SK-N-SH treated with all-trans-retinoic acid at 6 μM for 48 hours (cell line): ENCODE data around the gene MEP1A.

Source experiments
- ATAC-seq: fragments of 200-7000 bp; cut with Tn5 transposase; 3 replicates; pipeline ENCODE4 v1.9.1; 2020; ENCODE audit warnings: mild to moderate bottlenecking, moderate library complexity
- BACH2 ChIP-seq: fragments of 250-450 bp; sonication (Bioruptor Pico); IDR thresholded peaks from 2 replicates; pipeline ENCODE4 v1.9.0; 2021; ENCODE audit warnings: mild to moderate bottlenecking, borderline replicate concordance
- CREB5 ChIP-seq: fragments of 250-450 bp; sonication (Bioruptor Pico); IDR thresholded peaks from 2 replicates; pipeline ENCODE4 v1.5.1; 2020; ENCODE audit warnings: low read depth, mild to moderate bottlenecking, moderate library complexity
- CSDC2 ChIP-seq: fragments of 250-450 bp; sonication (Bioruptor Pico); IDR thresholded peaks from 2 replicates; pipeline ENCODE4 v1.5.0; 2020; ENCODE audit warnings: mild to moderate bottlenecking, moderate library complexity
- ESRRG ChIP-seq: fragments of 250-450 bp; sonication (Bioruptor Pico); IDR thresholded peaks from 2 replicates; pipeline ENCODE4 v1.6.1; 2021; ENCODE audit warnings: mild to moderate bottlenecking
- GLIS3 ChIP-seq: fragments of 250-450 bp; sonication (Bioruptor Pico); IDR thresholded peaks from 2 replicates; pipeline ENCODE4 v1.5.0; 2020; ENCODE audit warnings: mild to moderate bottlenecking, moderate library complexity
- ISL1 ChIP-seq: fragments of 250-450 bp; sonication (Bioruptor Pico); IDR thresholded peaks from 2 replicates; pipeline ENCODE4 v2.1.2; 2022; ENCODE audit warnings: mild to moderate bottlenecking, moderate library complexity
- PATZ1 ChIP-seq: fragments of 250-450 bp; sonication (Bioruptor Pico); IDR thresholded peaks from 2 replicates; pipeline ENCODE4 v1.8.0; 2020; ENCODE audit warnings: mild to moderate bottlenecking, moderate library complexity, borderline replicate concordance
- POU6F1 ChIP-seq: fragments of 250-450 bp; sonication (Bioruptor Pico); IDR thresholded peaks from 2 replicates; pipeline ENCODE4 v1.8.0; 2021; ENCODE audit warnings: low read depth, mild to moderate bottlenecking, moderate library complexity, borderline replicate concordance
- PPARA ChIP-seq: fragments of 250-450 bp; sonication (Bioruptor Pico); IDR thresholded peaks from 2 replicates; pipeline ENCODE4 v1.5.0; 2020; ENCODE audit warnings: mild to moderate bottlenecking, borderline replicate concordance
- RARB ChIP-seq: fragments of 250-450 bp; sonication (Bioruptor Pico); IDR thresholded peaks from 2 replicates; pipeline ENCODE4 v1.8.0; 2021; ENCODE audit warnings: mild to moderate bottlenecking, moderate library complexity
- SNAI2 ChIP-seq: fragments of 250-450 bp; sonication (Bioruptor Pico); IDR thresholded peaks from 2 replicates; pipeline ENCODE4 v1.5.0; 2020; ENCODE audit warnings: mild to moderate bottlenecking, moderate library complexity
- TCF4 ChIP-seq: fragments of 250-450 bp; sonication (Bioruptor Pico); IDR thresholded peaks from 2 replicates; pipeline ENCODE4 v1.8.0; 2021; ENCODE audit warnings: mild to moderate bottlenecking, moderate library complexity, borderline replicate concordance
- TOX ChIP-seq: fragments of 250-450 bp; sonication (Bioruptor Pico); IDR thresholded peaks from 2 replicates; pipeline ENCODE4 v1.8.0; 2021; ENCODE audit warnings: mild to moderate bottlenecking, moderate library complexity, borderline replicate concordance
- ZC3H10 ChIP-seq: fragments of 250-450 bp; sonication (Bioruptor Pico); IDR thresholded peaks from 2 replicates; pipeline ENCODE4 v1.5.1; 2021; ENCODE audit warnings: mild to moderate bottlenecking, moderate library complexity
- ZFP3 ChIP-seq: fragments of 250-450 bp; sonication (Bioruptor Pico); IDR thresholded peaks from 2 replicates; pipeline ENCODE4 v1.5.0; 2020; ENCODE audit warnings: mild to moderate bottlenecking, moderate library complexity
- ZFP30 ChIP-seq: fragments of 450-650 bp; formaldehyde crosslinking; IDR thresholded peaks from 2 replicates; pipeline ENCODE4 v1.5.0; 2022; ENCODE audit warnings: mild to moderate bottlenecking, moderate library complexity
- ZNF565 ChIP-seq: fragments of 450-650 bp; formaldehyde crosslinking; conservative IDR thresholded peaks from 2 replicates; pipeline ENCODE4 v1.5.0; 2020; ENCODE audit warnings: low read depth, mild to moderate bottlenecking, moderate library complexity
- ZNF70 ChIP-seq: fragments of 450-650 bp; formaldehyde crosslinking; IDR thresholded peaks from 2 replicates; pipeline ENCODE4 v1.5.0; 2020; ENCODE audit warnings: mild to moderate bottlenecking, moderate library complexity
- ZNF8 ChIP-seq: fragments of 450-650 bp; formaldehyde crosslinking; IDR thresholded peaks from 2 replicates; pipeline ENCODE4 v1.5.0; 2020; ENCODE audit warnings: mild to moderate bottlenecking, moderate library complexity
- TF ChIP-seq, protein P1 (sequence below): fragments of 250-450 bp; sonication (Bioruptor Pico); IDR thresholded peaks from 2 replicates; pipeline ENCODE4 v1.5.0; 2020; ENCODE audit warnings: mild to moderate bottlenecking, moderate library complexity
- TF ChIP-seq, protein P2 (sequence below): fragments of 250-450 bp; sonication (Bioruptor Pico); IDR thresholded peaks from 2 replicates; pipeline ENCODE4 v1.5.1; 2021; ENCODE audit warnings: mild to moderate bottlenecking, moderate library complexity

MEP1A gene

GRCh38 chr6:46876126-46876525 lies 82.9 kb downstream of the MEP1A start:
- TF ChIP-seq ZNF8 (CRISPR knock-in tag) (no peak), CSDC2 (CRISPR knock-in tag) (no peak), ESRRG (CRISPR knock-in tag) (no peak), GLIS3 (CRISPR knock-in tag) (no peak), PATZ1 (CRISPR knock-in tag) (no peak), TCF4 (CRISPR knock-in tag) (no peak)
- TF ChIP-seq, protein P1, sequence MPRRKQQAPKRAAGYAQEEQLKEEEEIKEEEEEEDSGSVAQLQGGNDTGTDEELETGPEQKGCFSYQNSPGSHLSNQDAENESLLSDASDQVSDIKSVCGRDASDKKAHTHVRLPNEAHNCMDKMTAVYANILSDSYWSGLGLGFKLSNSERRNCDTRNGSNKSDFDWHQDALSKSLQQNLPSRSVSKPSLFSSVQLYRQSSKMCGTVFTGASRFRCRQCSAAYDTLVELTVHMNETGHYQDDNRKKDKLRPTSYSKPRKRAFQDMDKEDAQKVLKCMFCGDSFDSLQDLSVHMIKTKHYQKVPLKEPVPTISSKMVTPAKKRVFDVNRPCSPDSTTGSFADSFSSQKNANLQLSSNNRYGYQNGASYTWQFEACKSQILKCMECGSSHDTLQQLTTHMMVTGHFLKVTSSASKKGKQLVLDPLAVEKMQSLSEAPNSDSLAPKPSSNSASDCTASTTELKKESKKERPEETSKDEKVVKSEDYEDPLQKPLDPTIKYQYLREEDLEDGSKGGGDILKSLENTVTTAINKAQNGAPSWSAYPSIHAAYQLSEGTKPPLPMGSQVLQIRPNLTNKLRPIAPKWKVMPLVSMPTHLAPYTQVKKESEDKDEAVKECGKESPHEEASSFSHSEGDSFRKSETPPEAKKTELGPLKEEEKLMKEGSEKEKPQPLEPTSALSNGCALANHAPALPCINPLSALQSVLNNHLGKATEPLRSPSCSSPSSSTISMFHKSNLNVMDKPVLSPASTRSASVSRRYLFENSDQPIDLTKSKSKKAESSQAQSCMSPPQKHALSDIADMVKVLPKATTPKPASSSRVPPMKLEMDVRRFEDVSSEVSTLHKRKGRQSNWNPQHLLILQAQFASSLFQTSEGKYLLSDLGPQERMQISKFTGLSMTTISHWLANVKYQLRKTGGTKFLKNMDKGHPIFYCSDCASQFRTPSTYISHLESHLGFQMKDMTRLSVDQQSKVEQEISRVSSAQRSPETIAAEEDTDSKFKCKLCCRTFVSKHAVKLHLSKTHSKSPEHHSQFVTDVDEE (CRISPR knock-in tag), result no peak
- TF ChIP-seq, protein P2, sequence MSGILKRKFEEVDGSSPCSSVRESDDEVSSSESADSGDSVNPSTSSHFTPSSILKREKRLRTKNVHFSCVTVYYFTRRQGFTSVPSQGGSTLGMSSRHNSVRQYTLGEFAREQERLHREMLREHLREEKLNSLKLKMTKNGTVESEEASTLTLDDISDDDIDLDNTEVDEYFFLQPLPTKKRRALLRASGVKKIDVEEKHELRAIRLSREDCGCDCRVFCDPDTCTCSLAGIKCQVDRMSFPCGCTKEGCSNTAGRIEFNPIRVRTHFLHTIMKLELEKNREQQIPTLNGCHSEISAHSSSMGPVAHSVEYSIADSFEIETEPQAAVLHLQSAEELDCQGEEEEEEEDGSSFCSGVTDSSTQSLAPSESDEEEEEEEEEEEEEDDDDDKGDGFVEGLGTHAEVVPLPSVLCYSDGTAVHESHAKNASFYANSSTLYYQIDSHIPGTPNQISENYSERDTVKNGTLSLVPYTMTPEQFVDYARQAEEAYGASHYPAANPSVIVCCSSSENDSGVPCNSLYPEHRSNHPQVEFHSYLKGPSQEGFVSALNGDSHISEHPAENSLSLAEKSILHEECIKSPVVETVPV (CRISPR knock-in tag), result no peak
- no peak for ATAC-seq

DNA sequence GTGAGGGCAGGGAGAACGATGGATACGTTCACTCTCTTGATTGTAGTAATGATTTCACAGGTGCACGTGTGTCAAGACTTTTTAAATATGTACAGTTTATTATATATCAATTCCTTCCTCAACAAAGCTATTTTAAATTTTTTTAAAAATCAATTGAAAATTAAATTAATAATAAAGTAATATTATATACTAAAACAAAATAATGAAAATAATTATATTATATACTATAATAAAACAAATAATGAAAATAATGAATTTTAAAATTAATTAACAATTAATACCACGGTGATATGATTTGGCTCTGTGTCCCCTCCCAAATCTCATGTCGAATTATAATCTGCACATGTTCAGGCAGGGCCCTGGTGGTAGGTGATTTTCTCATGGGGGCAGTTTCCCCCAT lies 85.8 kb downstream of the MEP1A start:
- ATAC-seq, result no peak
- no peak for TF ChIP-seq RARB
- TF ChIP-seq CSDC2 (CRISPR knock-in tag), result no peak
- TF ChIP-seq, protein P2 (CRISPR knock-in tag), result no peak
- TF ChIP-seq PPARA (CRISPR knock-in tag), result no peak
- TF ChIP-seq ZFP30 (CRISPR knock-in tag), result no peak
- TF ChIP-seq SNAI2, result no peak
- TF ChIP-seq ESRRG (CRISPR knock-in tag), result no peak
- no peak for TF ChIP-seq TCF4 (CRISPR knock-in tag)
- no peak for TF ChIP-seq POU6F1
- no peak for TF ChIP-seq ZNF565 (CRISPR knock-in tag)
- no peak for TF ChIP-seq ZNF70
- no peak for TF ChIP-seq TOX
- TF ChIP-seq ZFP3 (CRISPR knock-in tag), result no peak
- TF ChIP-seq CREB5 (CRISPR knock-in tag), result no peak
- TF ChIP-seq, all 23 proteins: peak for 0

GRCh38 chr6:46882645-46883044 lies 89.5 kb downstream of the MEP1A start:
- no peak for ATAC-seq
- TF ChIP-seq ZFP30 (CRISPR knock-in tag) (no peak), PPARA (CRISPR knock-in tag) (no peak), TCF4 (CRISPR knock-in tag) (no peak), ZC3H10 (CRISPR knock-in tag) (no peak), BACH2 (no peak), ISL1 (CRISPR knock-in tag) (no peak), CREB5 (CRISPR knock-in tag) (no peak), RARB (no peak), ZNF70 (no peak)
- TF ChIP-seq, protein P2 (CRISPR knock-in tag), result no peak
